Panc1 (cell line): Measurements from ENCODE around the gene NOS3. TPM values are rescaled to one million over a fixed set of nuclear protein-coding genes. Genes with fewer than 3 reads are reported as not detected.

Experiments used
- ATAC-seq: fragments of 200-7000 bp; cut with Tn5 transposase; 2 replicates; pipeline ENCODE4 v1.9.1; 2020; ENCODE audit warnings: mild to moderate bottlenecking, moderate library complexity
- BruUV-seq: library from RNA; stranded (reverse); fragments of 400-500 nt; replicated peaks from 2 replicates; lab custom pipeline; 2021; lab: Mats Ljungman, UMichigan
- CTCF ChIA-PET: fragments of 300-600 bp; sonication (Branson Sonifier 250); formaldehyde crosslinking; loops from one replicate; lab custom pipeline; 2022; ENCODE audit warnings: antibody characterized with exemption; lab: Charles Lee
- POLR2A ChIA-PET: fragments of 300-600 bp; sonication (Branson Sonifier 250); formaldehyde crosslinking; loops from one replicate; lab custom pipeline; 2022; ENCODE audit warnings: antibody characterized with exemption; lab: Charles Lee
- DNase-seq: peaks from one replicate; pipeline ENCODE4 v3.0.0-alpha.2; 2010; ENCODE audit warnings: low read depth, low spot score
- H3K27ac ChIP-seq: 2 replicates; pipeline ENCODE4 v1.5.1; 2011; ENCODE audit warnings: mild to moderate bottlenecking, low read length, inconsistent platforms
- H3K27me3 ChIP-seq: fragments of 200-500 bp; sonication (Bioruptor generic); 2 replicates; pipeline ENCODE4 v1.6.0; 2014; ENCODE audit warnings: low read length, inconsistent platforms; ENCODE audit not compliant: control insufficient read depth, insufficient read depth
- H3K36me3 ChIP-seq: fragments of 200-500 bp; sonication (Bioruptor generic); 2 replicates; pipeline ENCODE4 v1.5.1; 2014; ENCODE audit warnings: inconsistent platforms, mild to moderate bottlenecking, low read length, moderate library complexity; ENCODE audit not compliant: control insufficient read depth, insufficient read depth
- H3K4me1 ChIP-seq: 2 replicates; pipeline ENCODE4 v1.5.1; 2011; ENCODE audit warnings: inconsistent platforms, mild to moderate bottlenecking, low read length, moderate library complexity; ENCODE audit not compliant: control insufficient read depth, insufficient read depth
- H3K4me3 ChIP-seq, 2 experiments: 2 replicates each; pipeline ENCODE4 v1.5.1; 2011 to 2012; ENCODE audit warnings: low read depth in 2 of 2, low read length in 2 of 2, mild to moderate bottlenecking in 2 of 2, inconsistent platforms in 1 of 2, moderate library complexity in 1 of 2
- H3K9me3 ChIP-seq: fragments of 200-500 bp; sonication (Bioruptor generic); 2 replicates; pipeline ENCODE4 v1.5.1; 2014; ENCODE audit warnings: low read depth, mild to moderate bottlenecking, inconsistent platforms, low read length, moderate library complexity; ENCODE audit not compliant: control insufficient read depth, insufficient read depth
- CTCF ChIP-seq: fragments of 450-650 bp; IDR thresholded peaks from 2 replicates; pipeline ENCODE4 v1.5.1; 2017; ENCODE audit warnings: mild to moderate bottlenecking
- POLR2AphosphoS5 ChIP-seq: IDR thresholded peaks from 2 replicates; pipeline ENCODE4 v1.6.1; 2012; ENCODE audit warnings: mild to moderate bottlenecking, low read depth, low read length, moderate library complexity
- REST ChIP-seq, 2 experiments: IDR thresholded peaks; 2 replicates each; pipeline ENCODE4 v1.6.1; 2011 to 2012; ENCODE audit warnings: low read depth in 2 of 2, control low read depth in 1 of 2, low read length in 1 of 2, mild to moderate bottlenecking in 1 of 2, moderate library complexity in 1 of 2; ENCODE audit not compliant: insufficient read depth in 1 of 2
- SIN3A ChIP-seq: IDR thresholded peaks from 2 replicates; pipeline ENCODE4 v1.6.1; 2012; ENCODE audit warnings: low read depth, mild to moderate bottlenecking, low read length, moderate library complexity, borderline replicate concordance; ENCODE audit not compliant: insufficient read depth
- TCF7L2 ChIP-seq: IDR thresholded peaks from 2 replicates; pipeline ENCODE4 v1.6.1; 2011; ENCODE audit warnings: mild to moderate bottlenecking, low read depth, low read length, inconsistent platforms
- in situ Hi-C: cut with HindIII; loops from 2 replicates; pipeline ENCODE4 v1.10.0; 2016; ENCODE audit warnings: low sequenced_read_pairs, low pct_unique_long_range_greater_than_20kb
- intact Hi-C: fragments of 100-400 bp; cut with micrococcal nuclease; formaldehyde crosslinking; loops from one replicate; pipeline ENCODE4 v1.10.0; 2022; ENCODE audit not compliant: unreplicated experiment
- total RNA-seq: library from RNA; stranded (reverse); gene quantifications from one replicate; pipeline ENCODE4 v1.2.1, GENCODE V29; 2021; ENCODE audit not compliant: unreplicated experiment

Gene NOS3
- total RNA-seq, 1 experiment from 2014 or later: 3.1 TPM

GRCh38 chr7:150986099-150986512, 4.7 kb upstream of the NOS3 start:
- DNase-seq (no peak), ATAC-seq (peak; percentile 91)
- Histone ChIP-seq H3K9me3 (peaks cover 8% of the 10 kb centered on the region), H3K4me3 (no peak overlapping the region), H3K4me1 (no peaks in the 10 kb centered on the region), H3K27me3 (peaks cover 3% of the 10 kb centered on the region; the same call in 1 of the 2 replicates), H3K36me3 (no peaks in the 10 kb centered on the region), H3K27ac (no peak overlapping the region)
- BruUV-seq: no TSS peak
- TF ChIP-seq CTCF (peak; percentile 93), TCF7L2 (no peak), SIN3A (no peak), REST (IDR thresholded peaks at IDR 0.05; ENCODE audit: insufficient read depth in 1 of 2, low read depth in 2 of 2, low read length in 1 of 2) (peak in 1 of 2 experiments; percentile 66; a peak in 1 of 4 replicates)
- in situ Hi-C loops: no loop called here
- intact Hi-C loops: loop anchor here (5.0 kb wide), 1 partner anchor 209 kb away; no protein-coding TSS in a partner anchor
- ChIA-PET POLR2A (no interaction called here), CTCF (interaction anchor here (0.7 to 1.7 kb wide), 6 partner anchors 11 to 110 kb away, joined by 3 to 10 read pairs (median 4); no protein-coding TSS in a partner anchor)

GRCh38 chr7:150986556-150986955, 4.3 kb upstream of the NOS3 start:
- no peak for TF ChIP-seq CTCF
- no peak for TF ChIP-seq REST (IDR thresholded peaks at IDR 0.05; ENCODE audit: insufficient read depth in 1 of 2, low read depth in 2 of 2, low read length in 1 of 2)
- no peak for TF ChIP-seq TCF7L2
- no peak for TF ChIP-seq POLR2AphosphoS5
- TF ChIP-seq SIN3A: no peak
- DNase-seq (no peak), ATAC-seq (no peak)
- H3K4me1 ChIP-seq: no peaks in the 10 kb centered on the region
- H3K36me3 ChIP-seq: no peaks in the 10 kb centered on the region
- H3K4me3 ChIP-seq: no peak overlapping the region
- BruUV-seq: no TSS peak
- no peak overlapping the region for H3K27ac ChIP-seq
- H3K9me3 ChIP-seq: peaks cover 10% of the 10 kb centered on the region
- ChIA-PET POLR2A (no interaction called here), CTCF (interaction anchor here (0.7 to 1.2 kb wide), 6 partner anchors 10 to 110 kb away, joined by 3 to 11 read pairs (median 4); no protein-coding TSS in a partner anchor)
- intact Hi-C loops: loop anchor here (5.0 kb wide), 1 partner anchor 209 kb away; no protein-coding TSS in a partner anchor
- in situ Hi-C loops: no loop called here
- peaks cover 3% of the 10 kb centered on the region; the same call in 1 of the 2 replicates for H3K27me3 ChIP-seq
